ENCODE data around the gene INO80. TPM values are rescaled to one million over a fixed set of nuclear protein-coding genes. Genes with fewer than 3 reads are reported as not detected.
A peak's percentile ranks its signal among the peaks of the same experiment; 100 is the strongest.

The INO80 gene
- total and polyA plus RNA-seq, 2 donors (not counting 3 experiments of a cell fraction or from before 2014, with no cell fraction given): 5.7 to 29.1 TPM

DNA sequence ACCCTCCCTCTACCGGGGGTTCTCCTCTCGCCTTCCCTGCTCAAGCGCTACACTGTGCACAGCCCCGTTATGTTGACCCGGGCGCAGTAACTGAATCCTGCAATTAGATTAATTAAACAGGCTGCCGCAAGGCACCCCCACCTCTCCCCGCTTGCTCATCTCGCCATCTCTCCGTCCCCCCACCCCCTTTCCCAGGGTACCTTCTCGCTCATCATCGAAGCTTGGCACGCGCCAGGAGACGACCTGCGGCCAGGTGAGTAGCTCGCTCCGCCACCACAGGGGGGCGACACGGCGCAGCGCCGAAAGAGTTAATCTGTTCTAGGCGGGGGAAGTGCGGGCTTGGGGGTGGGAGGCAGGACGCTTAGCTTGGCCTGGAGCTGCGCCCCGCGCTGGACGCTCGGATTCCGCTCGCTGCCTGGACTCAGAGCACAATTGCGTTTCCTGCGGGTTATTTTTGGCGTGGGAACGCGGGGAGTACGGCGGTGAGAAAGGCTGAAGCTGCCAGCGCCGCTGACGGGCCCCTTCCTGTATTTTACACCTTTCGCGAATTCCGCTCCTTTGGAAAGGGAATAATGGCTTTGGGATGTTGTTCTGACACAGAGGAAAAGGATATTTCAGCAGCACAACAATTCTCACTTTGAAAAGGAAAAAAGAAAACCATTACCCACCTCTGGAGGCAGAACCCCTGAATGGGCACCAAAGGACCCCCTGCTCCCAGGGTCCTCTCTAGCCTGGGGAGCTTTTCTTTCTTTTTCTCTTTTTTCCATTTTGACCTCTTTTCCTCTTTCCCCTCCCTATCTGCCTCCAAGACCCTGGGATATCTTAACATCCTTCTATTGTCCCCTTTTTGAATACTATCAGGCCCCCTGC, 185.4 kb downstream of the INO80 start:
- Histone ChIP-seq H2AFZ (ENCODE audit: low read depth, low read length) (peak overlapping the region; percentile 13), H3K9ac (replicated peaks; ENCODE audit: extremely low read depth, insufficient read depth, low read length) (peak overlapping the region; percentile 18), H3K79me2 (ENCODE audit: control insufficient read depth, insufficient read depth, low read length) (no peaks in the 10 kb centered on the region), H3K36me3 (ENCODE audit: control insufficient read depth in 2 of 2, extremely low read depth in 1 of 2, insufficient read depth in 2 of 2, low read length in 2 of 2) (peaks cover 0 to 24% of the 10 kb centered on the region in 2 experiments), H3K27me3 (ENCODE audit: control insufficient read depth in 2 of 2, insufficient read depth in 2 of 2, low read length in 2 of 2) (peaks cover 14 to 21% of the 10 kb centered on the region in 2 experiments), H3K9me1 (replicated peaks; ENCODE audit: control insufficient read depth, extremely low read depth, insufficient read depth, low read length) (no peaks in the 10 kb centered on the region), H4K20me1 (replicated peaks; ENCODE audit: control insufficient read depth, extremely low read depth, insufficient read depth, low read length) (no peaks in the 10 kb centered on the region), H3K4me3 (replicated peaks in 1 of 3; ENCODE audit: insufficient read depth in 1 of 3, low read depth in 1 of 3, low read length in 3 of 3) (peak overlapping the region; percentile 0 to 89 (median 56)), H3K4me1 (ENCODE audit: control insufficient read depth, extremely low read depth, insufficient read depth, low read length) (peaks cover 25% of the 10 kb centered on the region), H3K4me2 (ENCODE audit: insufficient read depth, low read length) (peak overlapping the region; percentile 56), H3K9me3 (replicated peaks; ENCODE audit: control insufficient read depth, insufficient read depth, low read length) (no peaks in the 10 kb centered on the region), H3K27ac (ENCODE audit: insufficient read depth, low read depth, low read length) (peak overlapping the region; percentile 33)
- CTCF ChIA-PET: interaction anchor here (0.6 to 12.4 kb wide), 27 partner anchors 9 to 570 kb away, joined by 3 to 260 read pairs (median 5); partner anchors contain the start of genes BAHD1, CHAC1 and VPS18
- dilution Hi-C loops (cut with MboI; ENCODE audit: extremely low pct_ligation_motif_present, low sequenced_read_pairs): no loop called here
- POLR2A ChIA-PET: interaction anchor here (0.6 to 4.2 kb wide), 14 partner anchors 11 to 386 kb away, joined by 3 to 79 read pairs (median 4); partner anchors contain the start of gene INO80
- DNase-seq (ENCODE audit: low read depth, low spot score): peak; percentile 97
- BruUV-seq (replicated peaks): no TSS peak
- FAIRE-seq: peak; percentile 95
- TF ChIP-seq FOS (IDR thresholded peaks at IDR 0.05; ENCODE audit: borderline replicate concordance, insufficient read depth, low read length): no peak
- no peak for TF ChIP-seq JUN (IDR thresholded peaks at IDR 0.05; ENCODE audit: borderline replicate concordance, insufficient read depth, insufficient read length, low read depth)
- TF ChIP-seq GATA2 (IDR thresholded peaks at IDR 0.05; ENCODE audit: insufficient read depth, insufficient read length, low read depth, low read length): no peak
- no peak for TF ChIP-seq POLR2A (IDR thresholded peaks at IDR 0.05; ENCODE audit: low read depth, low read length)
- TF ChIP-seq POLR2AphosphoS5 (IDR thresholded peaks at IDR 0.05; ENCODE audit: insufficient read depth, low read depth, low read length): peak; percentile 48
- TF ChIP-seq MYC (IDR thresholded peaks at IDR 0.05; ENCODE audit: low read depth, low read length): peak; percentile 5
- TF ChIP-seq, protein P1, sequence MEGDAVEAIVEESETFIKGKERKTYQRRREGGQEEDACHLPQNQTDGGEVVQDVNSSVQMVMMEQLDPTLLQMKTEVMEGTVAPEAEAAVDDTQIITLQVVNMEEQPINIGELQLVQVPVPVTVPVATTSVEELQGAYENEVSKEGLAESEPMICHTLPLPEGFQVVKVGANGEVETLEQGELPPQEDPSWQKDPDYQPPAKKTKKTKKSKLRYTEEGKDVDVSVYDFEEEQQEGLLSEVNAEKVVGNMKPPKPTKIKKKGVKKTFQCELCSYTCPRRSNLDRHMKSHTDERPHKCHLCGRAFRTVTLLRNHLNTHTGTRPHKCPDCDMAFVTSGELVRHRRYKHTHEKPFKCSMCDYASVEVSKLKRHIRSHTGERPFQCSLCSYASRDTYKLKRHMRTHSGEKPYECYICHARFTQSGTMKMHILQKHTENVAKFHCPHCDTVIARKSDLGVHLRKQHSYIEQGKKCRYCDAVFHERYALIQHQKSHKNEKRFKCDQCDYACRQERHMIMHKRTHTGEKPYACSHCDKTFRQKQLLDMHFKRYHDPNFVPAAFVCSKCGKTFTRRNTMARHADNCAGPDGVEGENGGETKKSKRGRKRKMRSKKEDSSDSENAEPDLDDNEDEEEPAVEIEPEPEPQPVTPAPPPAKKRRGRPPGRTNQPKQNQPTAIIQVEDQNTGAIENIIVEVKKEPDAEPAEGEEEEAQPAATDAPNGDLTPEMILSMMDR (IDR thresholded peaks at IDR 0.05; ENCODE audit: extremely low read depth in 1 of 2, insufficient read depth in 1 of 2, low read depth in 1 of 2, low read length in 2 of 2): peak; percentile 70 to 90
- TF ChIP-seq, protein P2, sequence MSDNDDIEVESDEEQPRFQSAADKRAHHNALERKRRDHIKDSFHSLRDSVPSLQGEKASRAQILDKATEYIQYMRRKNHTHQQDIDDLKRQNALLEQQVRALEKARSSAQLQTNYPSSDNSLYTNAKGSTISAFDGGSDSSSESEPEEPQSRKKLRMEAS (IDR thresholded peaks at IDR 0.05; ENCODE audit: insufficient read depth, insufficient read length): no peak
- TF ChIP-seq EZH2 (IDR thresholded peaks at IDR 0.05; ENCODE audit: borderline replicate concordance, low read depth, low read length, severe bottlenecking): no peak
- intact Hi-C loops (cut with micrococcal nuclease): loop anchor here (1.0 to 2.0 kb wide), 3 partner anchors 11 to 92 kb away; no protein-coding TSS in a partner anchor

Data from endothelial cell of umbilical vein (primary cell).